HG03175 (cell line): ENCODE data around the gene TSC22D4.
"Not testable (repeated sequence)": the region's sequence is repeated elsewhere in the genome, so short reads cannot be mapped to it uniquely, and the experiment has no call there.

Experiments
- ATAC-seq: cut with Tn5 transposase; IDR thresholded peaks from one replicate; pipeline ENCODE4 v1.9.1; 2021; ENCODE audit warnings: mild to moderate bottlenecking, moderate library complexity; ENCODE audit not compliant: unreplicated experiment

Gene TSC22D4

GRCh38 chr7:100447363-100447762 is 31.7 kb downstream of the TSC22D4 start:
- not testable (repeated sequence) for ATAC-seq

- no peak for ATAC-seq
These were observed 33.0 kb downstream of the TSC22D4 start for GRCh38 chr7:100446040-100446439.

GRCh38 chr7:100444311-100445278 is 34.4 kb downstream of the TSC22D4 start:
- no peak for ATAC-seq

- no peak for ATAC-seq
These were observed 35.7 kb downstream of the TSC22D4 start for GRCh38 chr7:100443096-100443840.

GRCh38 chr7:100441641-100442535 is 37.1 kb downstream of the TSC22D4 start:
- no peak for ATAC-seq

- not testable (repeated sequence) for ATAC-seq
These were observed 39.8 kb downstream of the TSC22D4 start for GRCh38 chr7:100439244-100439643.

GRCh38 chr7:100438731-100439130 is 40.3 kb downstream of the TSC22D4 start:
- ATAC-seq: not testable (repeated sequence)

- no peak for ATAC-seq
These were observed 40.8 kb downstream of the TSC22D4 start for GRCh38 chr7:100438172-100438571.

GRCh38 chr7:100437150-100438100 is 41.6 kb downstream of the TSC22D4 start:
- no peak for ATAC-seq

- ATAC-seq: peak; percentile 33
These were observed 43.4 kb downstream of the TSC22D4 start for GRCh38 chr7:100435401-100436304.

GRCh38 chr7:100434297-100435144 is 44.5 kb downstream of the TSC22D4 start:
- ATAC-seq: no peak

GRCh38 chr7:100433592-100434296 is 45.3 kb downstream of the TSC22D4 start:
- no peak for ATAC-seq

GRCh38 chr7:100433276-100433591 is 45.8 kb downstream of the TSC22D4 start:
- no peak for ATAC-seq

- ATAC-seq: no peak
These were observed 46.3 kb downstream of the TSC22D4 start for GRCh38 chr7:100432621-100433275.

- no peak for ATAC-seq
These were observed 47.0 kb downstream of the TSC22D4 start for GRCh38 chr7:100432053-100432452.

- no peak for ATAC-seq
These were observed 47.7 kb downstream of the TSC22D4 start for GRCh38 chr7:100431286-100431735.
